Neural progenitor cell (in vitro differentiated cells): Measurements from ENCODE around the gene CYFIP2. TPM values are rescaled to one million over a fixed set of nuclear protein-coding genes. Genes with fewer than 3 reads are reported as not detected.
A peak's percentile ranks its signal among the peaks of the same experiment; 100 is the strongest.

Experiments used
- DNase-seq: peaks from one replicate; pipeline ENCODE4 v3.0.0-alpha.2; 2016; ENCODE audit warnings: low spot score
- H2AFZ ChIP-seq: fragments of 200-600 bp; sonication (generic); replicated peaks from 2 replicates; pipeline ENCODE4 v1.6.1; 2016; ENCODE audit warnings: antibody characterized with exemption
- H3F3A ChIP-seq: fragments of 200-600 bp; sonication (generic); 2 replicates; pipeline ENCODE4 v1.6.1; 2016; ENCODE audit warnings: antibody characterized with exemption, low read depth
- H3K27ac ChIP-seq: fragments of 200-600 bp; sonication (generic); 2 replicates; pipeline ENCODE4 v1.5.1; 2016; ENCODE audit warnings: mild to moderate bottlenecking
- H3K27me3 ChIP-seq: fragments of 200-600 bp; sonication (generic); 2 replicates; pipeline ENCODE4 v1.6.1; 2016; ENCODE audit warnings: mild to moderate bottlenecking, moderate library complexity
- H3K36me3 ChIP-seq: fragments of 200-600 bp; sonication (generic); 2 replicates; pipeline ENCODE4 v1.5.1; 2016
- H3K4me1 ChIP-seq: fragments of 200-600 bp; sonication (generic); 2 replicates; pipeline ENCODE4 v1.6.1; 2016; ENCODE audit warnings: mixed run types
- H3K4me2 ChIP-seq: fragments of 200-600 bp; sonication (generic); 2 replicates; pipeline ENCODE4 v1.6.1; 2016
- H3K4me3 ChIP-seq: fragments of 200-600 bp; sonication (generic); 2 replicates; pipeline ENCODE4 v1.5.1; 2016
- H3K79me2 ChIP-seq: fragments of 200-600 bp; sonication (generic); 2 replicates; pipeline ENCODE4 v1.6.1; 2016; ENCODE audit warnings: low read depth
- H3K9ac ChIP-seq: fragments of 200-600 bp; sonication (generic); 2 replicates; pipeline ENCODE4 v1.6.1; 2016
- H3K9me3 ChIP-seq: fragments of 200-600 bp; sonication (generic); 2 replicates; pipeline ENCODE4 v1.5.1; 2016; ENCODE audit warnings: low read depth
- H4K20me1 ChIP-seq: fragments of 200-600 bp; sonication (generic); 2 replicates; pipeline ENCODE4 v1.6.1; 2016; ENCODE audit warnings: low read depth
- H3K27ac Mint-ChIP-seq: 3 replicates; pipeline ENCODE4 v1.8.0; 2021; ENCODE audit warnings: mixed read lengths
- H3K27me3 Mint-ChIP-seq: 2 replicates; pipeline ENCODE4 v1.8.0; 2022; ENCODE audit warnings: low read depth, mild to moderate bottlenecking, inconsistent platforms, moderate library complexity, mixed read lengths; ENCODE audit not compliant: insufficient read depth
- H3K36me3 Mint-ChIP-seq: 3 replicates; pipeline ENCODE4 v1.8.0; 2021; ENCODE audit warnings: mixed read lengths
- H3K4me1 Mint-ChIP-seq: 3 replicates; pipeline ENCODE4 v1.8.0; 2021; ENCODE audit warnings: mixed read lengths
- H3K4me3 Mint-ChIP-seq: 3 replicates; pipeline ENCODE4 v1.8.0; 2021; ENCODE audit warnings: mild to moderate bottlenecking, moderate library complexity, mixed read lengths
- H3K9me3 Mint-ChIP-seq: 3 replicates; pipeline ENCODE4 v1.8.0; 2020; ENCODE audit warnings: mixed read lengths
- CTCF ChIP-seq: fragments of 200-600 bp; sonication (generic); IDR thresholded peaks from 2 replicates; pipeline ENCODE4 v1.5.1; 2017; ENCODE audit warnings: antibody characterized with exemption, mild to moderate bottlenecking
- EZH2 ChIP-seq: fragments of 200-600 bp; sonication (generic); IDR thresholded peaks from 2 replicates; pipeline ENCODE4 v1.6.1; 2017; ENCODE audit warnings: antibody characterized with exemption, mild to moderate bottlenecking, moderate library complexity
- EZH2phosphoT487 ChIP-seq: fragments of 200-600 bp; sonication (generic); IDR thresholded peaks from 2 replicates; pipeline ENCODE4 v1.6.1; 2017; ENCODE audit warnings: antibody characterized with exemption
- total RNA-seq: library from RNA; depleted of rRNA; stranded (reverse); fragments of >200 nt; gene quantifications from 2 replicates; pipeline ENCODE4 v1.2.3, GENCODE V29; 2015; ENCODE audit warnings: low replicate concordance

Gene CYFIP2
- total RNA-seq, 1 donor from 2014 or later: 70.2 TPM

- Histone ChIP-seq H3F3A (peaks cover 6% of the 10 kb centered on the region), H3K27me3 (no peaks in the 10 kb centered on the region), H3K9ac (no peak overlapping the region), H3K9me3 (no peaks in the 10 kb centered on the region), H3K4me1 (no peaks in the 10 kb centered on the region), H4K20me1 (no peaks in the 10 kb centered on the region), H2AFZ (no peak overlapping the region), H3K4me3 (no peak overlapping the region), H3K27ac (no peak overlapping the region), H3K4me2 (no peak overlapping the region), H3K36me3 (no peaks in the 10 kb centered on the region), H3K79me2 (no peaks in the 10 kb centered on the region)
- peaks cover 14% of the 10 kb centered on the region for H3K4me1 Mint-ChIP-seq
- peaks cover 2% of the 10 kb centered on the region for H3K27me3 Mint-ChIP-seq
- H3K9me3 Mint-ChIP-seq: no peaks in the 10 kb centered on the region
- no peak overlapping the region for H3K27ac Mint-ChIP-seq
- DNase-seq: no peak
- TF ChIP-seq CTCF: peak; percentile 47
- no peak for TF ChIP-seq EZH2phosphoT487
- TF ChIP-seq EZH2: no peak
- H3K36me3 Mint-ChIP-seq: peaks cover 18% of the 10 kb centered on the region
- H3K4me3 Mint-ChIP-seq: no peak overlapping the region
Observed at GRCh38 chr5:157324237-157324636, 58.3 kb downstream of the CYFIP2 start.

GRCh38 chr5:157326440-157327005, 60.6 kb downstream of the CYFIP2 start:
- Mint-ChIP-seq H3K36me3 (peaks cover 16% of the 10 kb centered on the region), H3K4me1 (peaks cover 16% of the 10 kb centered on the region), H3K9me3 (no peaks in the 10 kb centered on the region), H3K27ac (no peak overlapping the region), H3K27me3 (peaks cover 2% of the 10 kb centered on the region), H3K4me3 (no peak overlapping the region)
- no peak for DNase-seq
- H3K27ac ChIP-seq: no peak overlapping the region
- H3K27me3 ChIP-seq: no peaks in the 10 kb centered on the region
- TF ChIP-seq EZH2 (no peak), EZH2phosphoT487 (no peak), CTCF (no peak)
- no peaks in the 10 kb centered on the region for H3K4me1 ChIP-seq
- no peaks in the 10 kb centered on the region for H4K20me1 ChIP-seq
- peaks cover 6% of the 10 kb centered on the region for H3F3A ChIP-seq
- no peak overlapping the region for H3K9ac ChIP-seq
- H2AFZ ChIP-seq: no peak overlapping the region
- H3K4me3 ChIP-seq: no peak overlapping the region
- no peaks in the 10 kb centered on the region for H3K79me2 ChIP-seq
- H3K4me2 ChIP-seq: no peak overlapping the region
- H3K9me3 ChIP-seq: no peaks in the 10 kb centered on the region
- H3K36me3 ChIP-seq: no peaks in the 10 kb centered on the region

GRCh38 chr5:157327771-157328170, 61.8 kb downstream of the CYFIP2 start:
- TF ChIP-seq EZH2 (no peak), EZH2phosphoT487 (no peak), CTCF (no peak)
- H3K27me3 Mint-ChIP-seq: peaks cover 2% of the 10 kb centered on the region
- Histone ChIP-seq H3K27me3 (no peaks in the 10 kb centered on the region), H3K79me2 (no peaks in the 10 kb centered on the region), H2AFZ (no peak overlapping the region), H3K36me3 (no peaks in the 10 kb centered on the region), H3K27ac (no peak overlapping the region), H3K9me3 (no peaks in the 10 kb centered on the region), H3F3A (peaks cover 6% of the 10 kb centered on the region), H3K4me3 (no peak overlapping the region), H4K20me1 (no peaks in the 10 kb centered on the region), H3K4me1 (no peaks in the 10 kb centered on the region), H3K9ac (no peak overlapping the region), H3K4me2 (no peak overlapping the region)
- H3K36me3 Mint-ChIP-seq: peaks cover 17% of the 10 kb centered on the region
- peaks cover 16% of the 10 kb centered on the region for H3K4me1 Mint-ChIP-seq
- no peaks in the 10 kb centered on the region for H3K9me3 Mint-ChIP-seq
- H3K27ac Mint-ChIP-seq: no peak overlapping the region
- no peak overlapping the region for H3K4me3 Mint-ChIP-seq
- DNase-seq: no peak
